SHP77 treated with DMSO at 0.1 percent for 48 hours (cell line): Measurements from ENCODE around the gene SLC66A2.
A peak's percentile ranks its signal among the peaks of the same experiment; 100 is the strongest.
"Not testable (repeated sequence)": the region's sequence is repeated elsewhere in the genome, so short reads cannot be mapped to it uniquely, and the experiment has no call there.

Experiments
- DNase-seq: peaks from one replicate; lab custom pipeline; 2025; lab: John Stamatoyannopoulos, UW

SLC66A2 gene

DNA sequence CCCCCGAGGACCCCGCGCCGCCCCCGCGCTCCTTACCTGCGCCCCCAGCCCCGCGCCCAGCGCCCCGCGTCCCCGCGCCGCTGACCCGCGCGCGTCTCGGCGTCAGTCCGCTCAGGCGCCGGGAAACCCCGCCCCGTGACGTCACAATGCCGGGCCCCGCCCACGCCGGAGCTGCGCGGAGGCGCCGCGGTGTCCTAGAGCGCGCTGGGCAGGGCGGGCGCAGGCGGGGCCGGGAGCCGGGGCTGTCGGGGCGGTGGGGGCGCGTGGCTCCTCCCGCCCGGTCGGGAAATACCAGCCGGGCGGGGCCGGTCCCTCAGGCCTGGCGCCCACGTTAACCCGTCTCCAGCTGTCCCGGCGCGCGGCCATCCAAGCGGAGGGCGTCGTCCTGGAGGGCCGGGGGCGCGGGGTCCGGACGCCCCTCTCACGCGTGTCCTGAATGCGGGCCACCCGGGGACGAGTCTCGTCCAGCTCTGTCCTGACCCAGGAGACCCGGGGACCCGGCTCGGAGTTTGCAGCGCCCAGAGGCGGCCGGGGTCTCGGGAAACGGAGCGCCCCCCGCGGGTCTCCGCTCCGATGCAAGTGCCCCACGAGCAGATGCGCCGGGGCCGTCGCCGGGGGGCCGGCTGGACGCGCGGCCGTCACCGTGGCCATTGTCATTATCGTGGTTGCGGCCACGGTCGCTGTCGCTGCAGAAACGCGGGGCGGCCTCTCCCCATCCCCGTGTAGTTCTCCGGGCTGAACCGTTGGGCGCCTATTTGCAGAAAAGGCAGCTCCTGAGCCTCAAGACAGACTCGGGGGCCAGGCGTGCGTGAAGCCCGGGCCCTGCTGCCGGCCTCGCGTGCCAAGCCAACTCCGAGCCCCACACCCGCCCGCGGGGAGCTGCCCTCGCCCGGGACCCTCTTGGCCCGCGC lies at the start of gene SLC66A2:
Gene SLC66A2, minus strand, starts transcription at position 109 of the 911 bp plus-strand sequence. CDS start 727 bp downstream, outside the sequence.
- DNase-seq, result peak; percentile 17

DNA sequence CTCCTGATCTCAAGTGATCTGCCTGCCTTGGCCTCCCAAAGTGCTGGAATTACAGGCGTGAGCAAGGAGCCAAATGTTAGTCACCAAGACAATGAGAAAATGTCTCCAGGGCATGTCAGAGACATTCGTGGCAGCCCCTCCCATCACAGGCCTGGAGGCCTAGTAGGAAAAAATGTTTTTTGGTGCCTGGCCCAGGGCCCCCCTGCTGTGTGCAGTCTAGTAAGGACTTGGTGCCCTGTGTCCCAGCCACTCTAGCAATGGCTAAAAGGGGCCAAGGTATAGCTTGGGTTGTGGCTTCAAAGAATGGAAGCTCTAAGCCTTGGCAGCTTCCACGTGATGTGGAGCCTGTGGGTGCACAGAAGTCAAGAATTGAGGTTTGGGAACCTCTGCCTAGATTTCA lies 49.4 kb upstream of the SLC66A2 start:
- DNase-seq, result no peak

DNA sequence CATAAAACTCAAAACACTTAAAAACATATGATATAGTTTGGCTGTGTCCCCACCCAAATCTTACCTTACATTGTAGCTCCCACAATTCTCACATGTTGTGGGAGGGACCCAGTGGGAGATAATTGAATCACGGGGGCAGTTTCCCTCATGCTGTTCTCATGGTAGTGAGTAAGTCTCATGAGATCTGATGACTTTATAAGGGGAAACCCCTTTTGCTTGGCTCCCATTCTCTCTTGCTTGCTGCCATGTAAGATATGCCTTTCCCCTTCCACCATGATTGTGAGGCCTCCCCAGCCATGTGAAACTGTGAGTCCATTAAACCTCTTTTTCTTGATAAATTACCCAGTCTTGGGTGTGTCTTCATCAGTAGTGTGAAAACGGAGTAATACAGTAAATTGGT lies 48.2 kb upstream of the SLC66A2 start:
- not testable (repeated sequence) for DNase-seq

DNA sequence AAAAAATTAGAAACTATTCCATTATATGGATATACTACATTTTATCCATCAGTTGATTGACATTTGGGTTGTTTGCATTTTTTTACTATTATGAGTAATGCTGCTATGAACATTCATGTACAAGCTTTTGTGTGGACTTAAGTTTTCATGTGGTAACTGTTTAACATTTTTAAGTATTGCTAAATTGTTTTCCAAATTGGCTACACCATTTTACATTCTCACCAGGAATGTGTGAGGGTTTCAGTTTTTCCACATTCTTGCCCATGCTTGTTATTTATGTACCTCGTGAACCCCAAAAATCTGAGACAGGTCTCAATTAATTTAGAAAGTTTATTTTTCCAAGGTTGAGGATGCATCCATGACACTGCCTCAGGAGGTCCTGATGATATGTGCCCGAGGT lies 40.0 kb upstream of the SLC66A2 start:
- DNase-seq, result no peak

DNA sequence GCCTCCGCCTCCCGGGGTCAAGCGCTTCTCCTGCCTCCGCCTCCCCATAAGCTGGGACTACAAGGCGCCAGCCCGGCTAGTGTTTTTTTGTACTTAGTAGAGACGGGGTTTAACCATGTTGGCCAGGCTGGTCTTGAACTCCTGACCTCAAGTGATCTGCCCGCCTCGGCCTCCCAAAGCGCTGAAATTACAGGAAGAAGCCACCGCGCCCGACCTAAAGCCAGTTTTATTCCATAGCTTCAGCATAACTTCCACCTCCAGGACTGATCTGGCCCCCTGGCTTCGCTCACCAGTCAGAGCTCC lies 37.7 kb upstream of the SLC66A2 start:
- DNase-seq, result no peak

DNA sequence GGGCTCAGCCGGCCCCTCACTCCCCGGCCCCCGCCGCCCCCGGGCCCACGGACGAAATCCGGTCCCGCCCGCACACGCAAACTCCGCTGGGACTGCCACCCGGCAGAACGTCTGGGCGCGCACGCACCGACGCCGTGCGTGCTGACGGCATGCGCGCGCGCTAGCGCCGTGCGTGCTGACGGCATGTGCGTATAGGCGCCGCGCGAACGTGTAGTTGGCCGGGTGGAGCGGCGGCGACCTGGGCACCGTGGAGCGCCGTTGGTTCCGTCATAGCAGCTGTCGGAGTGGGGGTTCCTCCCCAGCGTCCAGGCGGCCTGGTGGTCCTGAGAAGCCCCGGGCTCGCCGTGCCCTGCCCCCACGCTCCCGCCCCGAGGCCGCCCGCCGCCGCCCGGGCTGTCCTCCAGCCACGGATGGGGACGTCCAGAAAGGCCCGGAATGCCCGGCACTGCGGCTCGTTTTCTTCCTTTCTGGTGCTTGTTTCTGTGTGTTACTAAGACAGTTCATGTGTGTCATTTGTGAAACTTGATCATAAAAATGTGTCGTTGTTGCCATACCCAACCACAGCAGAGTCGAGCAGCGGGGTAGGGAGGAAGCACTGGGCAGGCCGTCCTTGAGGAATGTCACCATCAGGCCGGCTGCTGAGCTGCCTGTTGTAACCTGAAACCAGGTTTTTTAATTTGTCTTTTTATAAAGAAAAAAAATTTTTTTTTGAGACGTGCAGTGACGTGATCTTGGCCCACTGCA lies 37.2 kb upstream of the SLC66A2 start, which contains the start of gene TXNL4A:
Gene TXNL4A, minus strand, starts transcription at position 113 of the 744 bp plus-strand sequence. CDS start 171 bp downstream, outside the sequence.
- peak; percentile 36 for DNase-seq

DNA sequence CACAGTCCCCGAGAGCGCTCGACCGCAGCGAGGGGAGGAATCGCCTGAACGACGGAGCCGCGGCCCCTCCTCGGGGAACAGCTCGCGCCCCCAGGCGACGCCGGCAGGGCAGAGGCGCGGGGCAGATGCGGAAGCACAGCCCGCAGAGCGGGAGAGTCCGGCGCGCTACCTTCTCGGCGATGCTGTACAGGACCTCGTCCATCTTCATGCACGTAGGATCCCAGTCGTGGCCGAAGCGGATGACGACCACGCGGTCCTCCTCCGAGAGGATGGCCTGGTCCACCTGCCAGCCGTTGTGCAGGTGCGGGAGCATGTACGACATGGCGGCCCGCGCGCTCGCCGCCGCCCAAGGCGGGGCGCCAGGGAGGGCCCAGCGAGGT lies 36.6 kb upstream of the SLC66A2 start:
- DNase-seq, result peak; percentile 36

DNA sequence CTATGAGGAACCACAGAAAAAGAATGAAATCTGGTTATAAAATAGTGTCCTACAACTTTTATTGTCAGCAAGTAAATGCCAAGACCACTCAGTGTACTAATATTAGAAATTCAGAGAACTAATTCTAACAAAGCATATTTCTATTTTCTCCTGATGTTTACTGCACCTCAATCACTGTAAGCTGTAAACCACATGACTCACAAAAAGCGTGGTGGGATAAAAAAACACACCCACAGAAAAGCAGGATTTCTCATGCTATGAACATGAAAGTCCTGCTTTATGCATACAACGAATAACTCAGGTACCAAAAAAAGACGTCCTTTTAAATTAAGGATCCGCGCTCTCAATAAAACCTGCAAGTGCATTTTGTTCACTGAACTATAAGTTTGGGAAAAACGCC lies 36.1 kb upstream of the SLC66A2 start:
- DNase-seq, result no peak

DNA sequence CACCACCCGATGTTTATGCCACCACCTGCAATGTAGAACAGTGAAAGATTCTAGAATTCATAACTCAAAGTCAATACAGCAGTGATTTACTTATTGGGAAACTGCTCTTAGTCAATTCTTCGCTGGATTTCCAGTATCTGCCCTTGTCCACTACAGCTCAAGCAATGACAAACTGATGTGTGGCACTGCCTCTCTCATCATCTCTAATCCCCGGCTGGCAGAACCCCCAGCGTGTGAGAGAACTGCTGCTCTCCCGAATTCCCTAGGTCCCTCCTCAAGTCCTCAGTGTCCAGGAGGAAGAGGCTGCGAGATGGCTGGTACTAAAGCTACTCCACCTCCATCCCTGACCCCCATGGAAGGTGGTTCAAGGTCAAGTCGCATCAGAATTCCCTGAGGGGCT lies 35.3 kb upstream of the SLC66A2 start:
- no peak for DNase-seq

DNA sequence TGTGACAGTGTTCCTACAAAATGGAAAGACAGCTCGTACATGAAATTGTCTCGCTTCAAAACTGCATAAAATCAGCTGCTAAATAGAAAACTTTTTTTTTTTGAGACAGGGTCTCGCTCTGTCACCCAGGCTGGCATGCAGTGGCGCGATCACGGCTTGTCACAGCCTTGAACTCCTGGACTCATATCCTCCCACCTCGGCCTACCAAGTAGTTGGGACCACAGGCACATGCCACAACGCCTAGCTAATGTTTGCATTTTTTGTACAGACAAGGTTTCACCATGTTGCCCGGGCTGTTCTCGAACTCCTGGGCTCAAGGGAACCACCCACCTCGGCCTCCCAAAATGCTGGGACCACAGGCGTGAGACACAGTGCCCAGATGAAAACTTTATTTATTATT lies 33.7 kb upstream of the SLC66A2 start:
- no peak for DNase-seq

DNA sequence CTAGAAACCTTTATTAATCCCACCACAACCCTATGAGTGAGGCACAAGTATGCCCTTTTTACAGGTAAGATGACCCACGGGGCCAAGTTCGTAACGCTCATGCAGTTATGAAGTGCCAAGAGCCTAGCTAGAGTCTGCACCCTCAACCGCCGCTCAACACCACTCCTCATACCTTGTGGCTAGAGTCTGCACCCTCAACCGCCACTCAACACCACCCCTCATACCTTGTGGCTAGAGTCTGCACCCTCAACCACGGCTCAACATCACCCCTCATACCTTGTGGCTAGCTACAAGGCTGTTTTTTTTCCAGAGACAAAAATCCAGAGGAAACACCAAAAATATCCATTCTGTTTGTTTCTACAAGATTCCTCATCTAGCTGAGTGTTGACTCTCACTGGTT lies 32.3 kb upstream of the SLC66A2 start:
- DNase-seq, result no peak

DNA sequence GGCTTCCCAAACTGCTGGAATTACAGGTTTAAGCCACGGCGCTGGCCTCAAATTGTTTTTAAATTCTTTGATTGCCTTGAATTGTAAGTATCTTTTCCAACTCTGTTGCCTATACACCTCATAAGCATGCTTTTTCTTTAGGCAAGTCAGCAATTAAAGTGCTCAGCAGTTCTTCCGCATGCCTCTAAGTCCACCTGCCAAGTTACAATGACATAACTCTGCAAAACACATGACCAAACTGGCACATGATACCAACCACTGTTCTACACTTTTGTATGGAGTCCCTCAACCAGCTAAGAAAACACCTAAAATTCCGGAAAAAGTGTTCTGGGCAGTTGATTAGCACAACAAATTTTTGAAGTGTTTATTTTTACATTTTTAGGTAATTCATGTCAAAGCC lies 31.8 kb upstream of the SLC66A2 start:
- DNase-seq, result no peak

DNA sequence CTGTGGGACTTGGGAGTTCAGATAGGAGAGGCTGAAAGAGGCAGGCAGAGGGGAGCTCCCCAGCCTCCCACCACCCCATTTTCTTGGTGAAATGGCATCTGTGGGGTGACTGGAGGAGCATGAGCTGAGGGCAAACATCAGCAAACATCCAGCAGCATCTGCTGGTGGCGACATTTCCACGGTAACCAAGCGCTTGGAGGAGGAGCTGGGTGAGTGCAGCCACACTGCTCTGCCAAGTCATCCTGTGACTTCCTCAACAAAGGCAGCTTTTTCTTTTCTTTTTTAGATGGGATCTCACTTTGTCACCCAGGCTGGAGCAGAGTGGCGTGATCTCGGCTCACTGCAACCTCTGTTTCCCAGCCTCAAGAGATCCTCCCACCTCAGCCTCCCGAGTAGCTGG lies 31.3 kb upstream of the SLC66A2 start:
- no peak for DNase-seq

DNA sequence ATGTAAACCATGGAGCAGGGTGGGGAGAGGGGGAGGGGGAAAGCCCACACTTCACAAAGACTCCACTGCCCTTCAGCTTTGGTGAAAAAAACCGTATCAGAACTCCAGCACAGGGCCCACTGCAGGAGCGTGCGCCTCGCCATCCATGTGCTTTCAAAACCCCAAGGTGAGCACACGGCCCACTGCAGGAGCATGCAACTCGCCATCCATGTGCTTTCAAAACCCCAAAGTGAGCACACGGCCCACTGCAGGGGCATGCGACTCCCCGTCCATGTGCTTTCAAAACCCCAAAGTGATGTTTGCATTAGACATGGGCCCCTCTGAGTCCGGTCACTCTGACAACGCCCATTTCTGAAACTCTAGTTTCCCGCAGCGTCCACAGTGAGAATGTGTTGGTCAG lies 29.1 kb upstream of the SLC66A2 start:
- DNase-seq, result no peak

DNA sequence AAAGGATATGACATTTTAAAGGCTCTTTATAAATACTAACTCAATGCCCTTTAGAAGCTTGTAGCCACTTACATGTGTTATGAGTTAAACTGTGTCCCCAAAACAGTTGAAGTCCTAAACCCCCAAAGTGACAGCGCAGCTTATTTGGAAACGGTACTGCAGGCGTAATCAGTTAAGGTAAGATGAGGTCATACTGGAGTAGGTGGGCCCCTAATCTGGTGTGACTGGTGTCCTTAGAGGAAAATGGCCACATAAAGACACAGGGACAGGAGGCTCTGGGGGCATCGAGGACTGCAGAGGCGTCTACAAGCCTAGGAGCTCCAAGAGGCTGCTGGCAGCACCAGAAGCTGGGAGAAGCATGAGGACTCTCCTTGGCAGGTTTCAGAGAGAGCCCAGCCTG lies 28.4 kb upstream of the SLC66A2 start:
- DNase-seq, result no peak

DNA sequence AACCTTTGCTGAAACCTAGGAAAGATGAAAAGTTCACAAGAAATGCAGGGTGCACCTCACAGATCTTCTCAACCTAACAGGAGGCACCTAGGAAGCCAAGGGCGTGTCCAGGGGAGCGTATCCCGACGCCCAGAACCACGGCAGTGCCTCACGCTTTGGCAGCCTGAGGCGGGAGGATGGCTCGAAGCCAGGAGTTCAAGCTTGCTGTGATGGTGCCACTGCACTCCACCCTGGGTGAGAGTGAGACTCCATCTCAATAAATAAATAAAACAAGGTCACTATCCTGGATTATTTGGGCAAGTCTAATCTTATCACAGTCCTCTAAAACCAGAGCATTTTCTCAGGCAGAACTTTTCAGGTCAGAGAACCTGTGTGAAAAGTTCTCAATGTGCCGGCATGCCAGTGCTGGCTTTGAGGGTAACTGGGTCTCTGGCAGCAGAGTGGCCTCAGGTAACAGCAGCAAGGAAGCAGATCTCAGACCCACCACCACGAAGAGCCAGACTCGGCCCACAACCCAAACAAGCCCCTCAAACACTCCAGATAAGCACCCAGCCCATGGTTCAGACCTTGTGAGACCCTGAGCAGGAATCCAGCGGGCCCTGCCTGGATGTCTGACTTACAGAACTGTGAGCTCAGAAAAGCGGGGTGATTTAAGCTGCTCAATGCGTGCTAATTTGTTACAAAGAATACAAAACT lies 24.7 kb upstream of the SLC66A2 start:
- DNase-seq, result no peak

DNA sequence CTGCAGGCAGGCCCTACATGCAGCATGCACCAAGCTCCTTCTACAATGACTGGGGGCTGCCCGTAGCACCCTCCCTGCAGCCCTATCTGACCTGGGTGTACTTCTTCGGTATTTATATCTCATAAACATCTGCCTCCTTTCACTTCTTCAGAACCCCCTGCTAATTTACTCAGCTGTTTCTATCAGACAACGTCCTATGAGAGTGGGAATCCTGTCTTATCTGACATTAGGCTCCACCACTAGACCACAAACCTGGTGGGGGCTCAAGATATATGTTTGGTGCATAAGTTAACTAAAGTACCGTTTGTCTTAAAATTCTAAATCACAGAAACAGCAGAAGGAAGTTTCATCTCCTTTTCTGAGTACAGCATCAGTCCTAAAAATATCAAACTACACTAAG lies 23.6 kb upstream of the SLC66A2 start:
- no peak for DNase-seq

DNA sequence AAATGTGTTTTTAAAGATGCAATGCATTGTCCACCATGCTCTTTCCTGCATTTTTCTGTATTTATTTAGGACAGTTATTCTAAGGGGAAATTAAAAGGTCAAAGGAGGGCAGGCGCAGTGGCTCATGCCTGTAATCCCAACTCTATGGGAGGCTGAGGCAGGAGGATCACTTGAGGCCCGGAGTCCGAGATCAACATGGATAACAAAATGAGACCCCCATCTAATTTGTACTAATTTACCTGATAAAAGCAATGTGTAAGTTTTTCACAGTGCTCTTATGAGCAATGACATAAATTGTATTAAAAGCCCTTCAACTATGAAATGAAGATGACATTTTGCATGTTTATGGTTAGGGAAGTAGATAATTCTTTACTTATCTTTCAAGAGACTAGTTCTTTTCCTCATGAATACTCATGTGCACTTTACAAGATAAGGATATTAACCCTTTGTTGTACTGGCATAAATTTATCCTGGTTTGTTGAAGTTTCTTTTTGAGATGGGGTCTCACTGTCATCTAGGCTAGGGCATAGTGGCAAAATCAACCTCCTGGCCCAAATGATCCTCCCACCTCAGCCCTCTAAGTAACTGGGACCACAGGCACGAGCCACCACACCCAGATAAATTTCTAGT lies 22.7 kb upstream of the SLC66A2 start:
- no peak for DNase-seq

DNA sequence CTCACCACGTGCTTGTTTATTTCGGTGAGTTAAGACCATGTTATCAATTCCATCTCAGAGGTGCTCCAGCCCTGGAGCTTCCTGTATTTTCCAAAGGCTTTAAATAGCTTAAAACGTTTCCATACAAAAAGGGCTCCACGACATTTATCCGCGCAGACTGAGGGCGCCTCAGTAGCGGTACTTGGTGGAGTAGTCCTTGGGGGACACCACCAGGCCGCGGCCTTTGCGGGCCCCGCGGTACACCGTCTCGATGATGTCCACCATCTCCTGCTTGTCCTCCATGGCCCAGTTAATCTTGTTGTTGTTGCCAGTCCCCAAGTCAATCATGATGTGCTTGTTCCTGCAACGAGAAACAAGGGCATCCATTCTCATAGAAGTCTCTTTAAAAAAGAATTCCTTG lies 22.1 kb upstream of the SLC66A2 start:
- DNase-seq, result no peak

DNA sequence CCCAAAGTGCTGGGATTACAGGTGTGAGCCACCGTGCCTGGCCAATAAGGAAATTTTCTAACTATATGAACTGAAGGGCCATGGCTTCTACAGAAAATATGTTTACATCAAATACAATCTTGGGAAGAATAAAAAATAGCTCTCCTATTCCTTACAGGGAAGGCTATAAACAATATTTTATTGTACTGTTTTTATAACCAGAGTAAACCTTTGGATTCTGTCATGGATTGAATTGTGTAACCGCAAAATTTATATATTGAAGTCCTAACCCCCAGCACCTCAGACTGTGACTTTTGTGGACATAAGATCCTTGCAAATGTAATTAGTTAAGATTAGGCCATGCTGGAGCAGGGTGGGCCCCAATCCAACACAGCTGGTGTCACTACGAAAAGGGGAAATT lies 21.3 kb upstream of the SLC66A2 start:
- DNase-seq, result no peak

DNA sequence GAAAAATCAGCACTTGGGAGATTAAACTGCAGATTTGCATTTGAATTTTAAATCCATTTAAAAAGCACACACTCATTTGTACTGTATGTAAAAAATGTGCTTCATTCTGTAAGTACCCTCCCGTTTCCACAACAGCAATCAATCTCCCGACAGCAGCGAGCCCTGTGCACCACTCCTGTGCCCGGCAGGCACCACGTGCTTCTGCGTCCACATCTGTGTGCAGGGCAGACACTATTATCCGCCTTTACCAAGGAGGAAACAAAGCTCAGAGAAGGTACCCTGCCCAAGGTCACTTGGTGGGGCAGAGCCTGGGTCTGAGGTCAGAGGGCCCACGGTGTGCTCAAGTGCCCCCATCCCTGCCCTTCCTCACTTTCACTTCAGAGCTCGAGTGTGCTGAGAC lies 20.5 kb upstream of the SLC66A2 start:
- no peak for DNase-seq

DNA sequence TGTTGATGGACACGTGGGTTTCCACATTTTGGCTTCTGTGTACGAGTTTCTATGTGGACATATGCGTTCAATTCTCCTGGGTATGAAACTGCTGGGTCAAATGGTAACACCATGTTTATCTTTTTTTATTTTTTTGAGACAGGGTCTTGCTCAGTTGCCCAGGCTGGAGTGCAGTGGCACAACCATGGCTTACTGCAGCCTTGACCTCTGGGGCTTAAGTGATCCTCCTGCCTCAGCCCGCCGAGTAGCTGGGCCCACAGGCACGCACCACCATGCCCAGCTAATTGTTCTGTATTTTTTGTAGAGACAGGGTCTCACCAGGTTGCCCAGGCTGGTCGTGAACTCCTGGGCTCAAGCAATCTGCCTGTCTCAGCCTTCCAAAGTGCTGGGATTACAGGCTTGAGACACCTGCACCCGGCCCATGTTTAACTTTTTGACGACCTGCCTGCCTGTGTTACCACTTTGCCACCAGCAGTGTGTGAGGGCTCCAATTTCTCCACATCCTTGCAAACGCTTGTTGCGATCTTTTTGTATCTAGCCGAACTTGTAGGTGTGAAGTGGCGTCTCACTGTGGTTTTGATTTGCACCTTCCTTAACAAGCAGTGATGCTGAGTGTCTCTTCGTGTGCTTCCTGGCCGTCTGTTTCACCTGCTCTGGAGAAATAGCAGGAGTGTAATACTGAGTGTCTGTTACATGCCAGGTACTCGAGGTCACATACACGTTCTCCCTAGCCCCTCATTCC lies 19.9 kb upstream of the SLC66A2 start:
- no peak for DNase-seq
